B cell (primary cell): ENCODE results near the gene ZCCHC24. TPM values are rescaled to one million over a fixed set of nuclear protein-coding genes. Genes with fewer than 3 reads are reported as not detected.

Experiments
- ATAC-seq: fragments of 200-7000 bp; cut with Tn5 transposase; one replicate; pipeline ENCODE4 v1.10.0; 2021; ENCODE audit warnings: low read depth, mild to moderate bottlenecking, moderate number of reproducible peaks, moderate library complexity
- CTCF ChIA-PET: fragments of 350-600 bp; sonication (Branson Sonifier 250); formaldehyde crosslinking; loops from one replicate; lab custom pipeline; 2021; ENCODE audit warnings: antibody characterized with exemption, inconsistent platforms; lab: Charles Lee
- POLR2A ChIA-PET: fragments of 350-600 bp; sonication (Branson Sonifier 250); formaldehyde crosslinking; loops from one replicate; lab custom pipeline; 2021; ENCODE audit warnings: antibody characterized with exemption; lab: Charles Lee
- DNase-seq: peaks from one replicate; pipeline ENCODE4 v3.0.0; 2013
- H2AFZ ChIP-seq: 2 replicates; pipeline ENCODE4 v1.6.1; 2012; ENCODE audit warnings: mild to moderate bottlenecking, low read depth, low read length; ENCODE audit not compliant: insufficient read depth, poor library complexity, severe bottlenecking
- H3K27ac ChIP-seq, 2 donors: 1 replicate in 1 of 2; 2 replicates in 1 of 2; pipeline ENCODE4 v1.5.1; 2012 to 2013; ENCODE audit warnings: low read length in 2 of 2, mild to moderate bottlenecking in 2 of 2, moderate library complexity in 1 of 2
- H3K27me3 ChIP-seq, 4 experiments: fragments of 200-600 bp in 1 of 4; sonication (generic) in 1 of 4; replicated peaks in 1 of 4; 1 replicate in 2 of 4; 2 replicates in 2 of 4; pipeline versions ENCODE4 v1.6.1 to v1.7.0; 2013 to 2016; ENCODE audit warnings: low read length in 3 of 4, mild to moderate bottlenecking in 2 of 4, mixed read lengths in 1 of 4, moderate library complexity in 1 of 4; ENCODE audit not compliant: insufficient read depth in 4 of 4, control insufficient read depth in 3 of 4; ENCODE audit errors: control extremely low read depth in 1 of 4
- H3K36me3 ChIP-seq, 2 experiments: replicated peaks in 1 of 2; 1 replicate in 1 of 2; 2 replicates in 1 of 2; pipeline versions ENCODE4 v1.6.1 to v1.7.1; 2013; ENCODE audit warnings: low read length in 1 of 2; ENCODE audit not compliant: insufficient read depth in 2 of 2, control insufficient read depth in 1 of 2; ENCODE audit errors: control extremely low read depth in 1 of 2, extremely low read depth in 1 of 2
- H3K4me1 ChIP-seq, 2 donors: fragments of 200-600 bp in 1 of 2; sonication (generic) in 1 of 2; 1 replicate in 1 of 2; 2 replicates in 1 of 2; pipeline versions ENCODE4 v1.5.1 to v1.6.1; 2013 to 2017; ENCODE audit warnings: low read length in 2 of 2; ENCODE audit not compliant: control insufficient read depth in 2 of 2, insufficient read depth in 2 of 2
- H3K4me2 ChIP-seq: replicated peaks from 2 replicates; pipeline ENCODE3; 2012; ENCODE audit warnings: mild to moderate bottlenecking, low read depth, low read length; ENCODE audit not compliant: poor library complexity, severe bottlenecking
- H3K4me3 ChIP-seq, 5 experiments: fragments of 200-600 bp in 1 of 5; sonication (generic) in 1 of 5; 1 replicate in 3 of 5; 2 replicates in 2 of 5; pipeline versions ENCODE4 v1.5.1 to v1.7.0; 2011 to 2016; ENCODE audit warnings: low read length in 4 of 5, mild to moderate bottlenecking in 4 of 5, low read depth in 2 of 5, control low read depth in 1 of 5, moderate library complexity in 1 of 5; ENCODE audit not compliant: insufficient read depth in 1 of 5; ENCODE audit errors: control extremely low read depth in 1 of 5, extremely low read depth in 1 of 5
- H3K79me2 ChIP-seq: fragments of 200-600 bp; sonication (generic); one replicate; pipeline ENCODE4 v1.6.0; 2016; ENCODE audit warnings: low read length; ENCODE audit not compliant: control insufficient read depth, insufficient read depth
- H3K9ac ChIP-seq: fragments of 200-600 bp; sonication (generic); 2 replicates; pipeline ENCODE4 v1.6.1; 2017; ENCODE audit warnings: mild to moderate bottlenecking, low read length, moderate library complexity
- H3K9me3 ChIP-seq, 3 donors: one replicate each; pipeline versions ENCODE4 v1.6.1 to v1.7.1; 2013; ENCODE audit warnings: low read length in 2 of 3; ENCODE audit not compliant: control insufficient read depth in 2 of 3, insufficient read depth in 1 of 3; ENCODE audit errors: control extremely low read depth in 1 of 3
- H4K20me1 ChIP-seq: 2 replicates; pipeline ENCODE4 v1.6.0; 2012; ENCODE audit warnings: mild to moderate bottlenecking, low read length; ENCODE audit not compliant: insufficient read depth, control insufficient read depth, poor library complexity, severe bottlenecking
- H3K27ac Mint-ChIP-seq: one replicate; pipeline ENCODE4 v1.8.0; 2021; ENCODE audit warnings: mixed read lengths
- H3K27me3 Mint-ChIP-seq: one replicate; pipeline ENCODE4 v1.8.0; 2021; ENCODE audit warnings: mixed read lengths
- H3K4me1 Mint-ChIP-seq: one replicate; pipeline ENCODE4 v1.8.0; 2021; ENCODE audit warnings: mixed read lengths
- H3K4me3 Mint-ChIP-seq: one replicate; pipeline ENCODE4 v1.8.0; 2021; ENCODE audit warnings: mixed read lengths
- H3K9me3 Mint-ChIP-seq: one replicate; pipeline ENCODE4 v1.8.0; 2022; ENCODE audit warnings: mixed read lengths; ENCODE audit not compliant: insufficient read depth
- CTCF ChIP-seq: fragments of 200-600 bp; IDR thresholded peaks from one replicate; pipeline ENCODE4 v1.8.0; 2022; ENCODE audit warnings: antibody characterized with exemption, mild to moderate bottlenecking
- EZH2 ChIP-seq: IDR thresholded peaks from 2 replicates; pipeline ENCODE4 v1.6.1; 2012; ENCODE audit warnings: borderline replicate concordance, low read depth, mild to moderate bottlenecking, moderate library complexity, low read length; ENCODE audit not compliant: insufficient read depth, poor library complexity, severe bottlenecking
- WGBS: methylation state at CpG from one replicate; pipeline ENCODE4 v1.1.5; 2013; ENCODE audit warnings: missing lambda C conversion rate; ENCODE audit not compliant: insufficient coverage; 5-methylcytosine and 5-hydroxymethylcytosine counted together
- intact Hi-C: fragments of 100-400 bp; cut with micrococcal nuclease; formaldehyde crosslinking; loops from one replicate; pipeline ENCODE4 v1.10.0; 2022
- polyA plus RNA-seq: library from polyadenylated mRNA; depleted of rRNA; stranded (reverse); fragments of >200 nt; gene quantifications from 2 replicates; pipeline ENCODE4 v1.2.3, GENCODE V29; 2012
- total RNA-seq, 2 donors: library from RNA; stranded (reverse); fragments of 120-200 nt in 1 of 2; gene quantifications; 1 replicate in 1 of 2; 2 replicates in 1 of 2; pipeline versions ENCODE4 v1.2.3 to v1.2.4, GENCODE V29; 2013 to 2022

Gene ZCCHC24
- total and polyA plus RNA-seq, 2 donors (not counting 1 experiment from before 2014, with no cell fraction given) = 0.34 to 2.3 TPM

GRCh38 chr10:79434223-79434687 is 11.2 kb downstream of the ZCCHC24 start:
- H3K4me1 ChIP-seq = no peaks in the 10 kb centered on the region
- TF ChIP-seq CTCF (no peak), EZH2 (no peak)
- intact Hi-C loops = no loop called here
- no peaks in the 10 kb centered on the region for H3K9me3 ChIP-seq
- no peaks in the 10 kb centered on the region for H3K79me2 ChIP-seq
- no peaks in the 10 kb centered on the region for H4K20me1 ChIP-seq
- H3K36me3 ChIP-seq = no peaks in the 10 kb centered on the region
- H3K4me3 ChIP-seq = no peak overlapping the region
- H3K4me2 ChIP-seq = no peak overlapping the region
- H2AFZ ChIP-seq = no peak overlapping the region
- no peaks in the 10 kb centered on the region for H3K9me3 Mint-ChIP-seq
- ChIA-PET POLR2A (no interaction called here), CTCF (no interaction called here)
- no peak overlapping the region for H3K27ac ChIP-seq
- no peak for DNase-seq
- H3K27me3 Mint-ChIP-seq = peaks cover 8% of the 10 kb centered on the region
- H3K27ac Mint-ChIP-seq = no peak overlapping the region
- no peak overlapping the region for H3K4me3 Mint-ChIP-seq
- no peak overlapping the region for H3K9ac ChIP-seq
- 88% methylated on average over 3 of the region's 5 CpGs for WGBS
- no peak for ATAC-seq
- no peaks in the 10 kb centered on the region for H3K4me1 Mint-ChIP-seq
- peaks cover 0 to 7% (median 1%) of the 10 kb centered on the region in 4 experiments for H3K27me3 ChIP-seq

DNA sequence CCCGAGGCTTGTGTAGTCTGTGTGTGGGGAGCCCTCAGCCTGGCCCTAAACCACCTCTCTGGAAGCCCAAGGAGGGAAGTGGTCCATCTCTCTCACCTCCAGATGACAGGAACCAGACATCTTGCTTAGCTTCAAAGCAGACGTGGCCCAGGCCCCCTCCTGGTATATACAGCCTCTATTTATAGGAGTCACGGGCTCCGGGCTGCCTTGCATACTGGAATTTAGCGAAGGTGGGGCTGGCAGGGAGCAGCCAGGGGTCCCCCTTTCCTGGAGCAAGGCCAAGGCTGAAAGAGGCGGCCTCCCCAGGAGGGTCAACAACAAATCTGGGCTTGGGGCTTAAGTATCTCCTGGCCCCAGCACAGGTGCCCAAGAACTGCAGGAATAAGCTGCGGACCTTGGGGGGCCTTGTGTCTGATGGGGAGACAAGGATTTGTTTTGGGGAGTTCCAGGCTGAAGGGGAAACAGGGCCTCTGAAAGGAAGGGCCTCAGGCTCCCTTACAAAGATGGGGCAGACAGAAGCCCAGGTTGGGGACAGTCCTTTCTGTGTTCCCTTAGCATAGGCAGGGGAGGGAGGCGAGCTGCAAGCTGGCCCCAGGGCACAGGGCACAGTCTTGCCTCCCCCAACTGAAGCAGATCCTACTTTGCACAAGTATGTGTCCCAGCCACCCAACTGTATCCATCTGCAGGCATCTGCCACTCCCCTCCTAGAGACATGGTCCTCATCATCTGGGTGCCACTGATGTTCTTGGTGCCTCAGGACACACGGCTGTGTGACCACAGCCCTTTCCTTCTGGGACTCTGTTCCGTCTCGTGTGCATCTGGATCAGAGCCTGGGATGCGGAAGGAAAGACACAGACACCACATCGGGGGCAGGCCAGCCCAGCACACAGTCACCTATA is 11.9 kb downstream of the ZCCHC24 start:
- Histone ChIP-seq H3K36me3 (no peaks in the 10 kb centered on the region), H2AFZ (no peak overlapping the region), H3K4me3 (no peak overlapping the region), H3K4me2 (no peak overlapping the region), H3K27ac (no peak overlapping the region), H3K79me2 (no peaks in the 10 kb centered on the region), H3K9me3 (no peaks in the 10 kb centered on the region), H3K27me3 (peaks cover 0 to 6% (median 1%) of the 10 kb centered on the region in 4 experiments), H3K4me1 (no peaks in the 10 kb centered on the region), H3K9ac (no peak overlapping the region), H4K20me1 (no peaks in the 10 kb centered on the region)
- Mint-ChIP-seq H3K4me1 (no peaks in the 10 kb centered on the region), H3K27ac (no peak overlapping the region), H3K27me3 (peaks cover 5% of the 10 kb centered on the region), H3K9me3 (no peaks in the 10 kb centered on the region), H3K4me3 (no peak overlapping the region)
- DNase-seq = no peak
- ChIA-PET CTCF (no interaction called here), POLR2A (no interaction called here)
- WGBS = 95% methylated on average over 9 of the region's 13 CpGs
- intact Hi-C loops = no loop called here
- TF ChIP-seq EZH2 (no peak), CTCF (no peak)
- ATAC-seq = no peak
